CD4-positive, alpha-beta T cell treated with Interleukin-4 for 4 hours (primary cell): ENCODE measurements around the gene ROCK2.

Experiments
- DNase-seq: peaks from one replicate; pipeline ENCODE4 v3.0.0-alpha.2; 2020

Gene ROCK2

GRCh38 chr2:11144077-11144737, 200.2 kb downstream of the ROCK2 start:
- no peak for DNase-seq

- DNase-seq = no peak
Measured at GRCh38 chr2:11142987-11143386, 201.4 kb downstream of the ROCK2 start.

- DNase-seq = no peak
Measured at GRCh38 chr2:11142330-11142729, 202.1 kb downstream of the ROCK2 start.

GRCh38 chr2:11141319-11141718, 203.1 kb downstream of the ROCK2 start:
- no peak for DNase-seq

GRCh38 chr2:11140492-11140891, 203.9 kb downstream of the ROCK2 start:
- no peak for DNase-seq

GRCh38 chr2:11134349-11134748, 210.1 kb downstream of the ROCK2 start:
- DNase-seq = no peak

- no peak for DNase-seq
Measured at GRCh38 chr2:11133936-11134320, 210.5 kb downstream of the ROCK2 start.

- no peak for DNase-seq
Measured at GRCh38 chr2:11133238-11133935, 211.0 kb downstream of the ROCK2 start.

GRCh38 chr2:11132036-11132671, 212.3 kb downstream of the ROCK2 start:
- DNase-seq = no peak

- DNase-seq = no peak
Measured at GRCh38 chr2:11131166-11131920, 213.1 kb downstream of the ROCK2 start.
